Astrocyte (in vitro differentiated cells and primary cell): ENCODE measurements around the gene ADAMTS10. TPM values are rescaled to one million over a fixed set of nuclear protein-coding genes. Genes with fewer than 3 reads are reported as not detected.

ENCODE experiments used
- DNase-seq: peaks from one replicate; pipeline ENCODE4 v3.0.0-alpha.2; 2010; ENCODE audit warnings: low read depth
- FAIRE-seq: peaks from 2 replicates; lab custom pipeline; 2011; peaks lifted over from hg19 to GRCh38; lab: Jason Lieb, UNC
- H2AFZ ChIP-seq: 2 replicates; pipeline ENCODE4 v1.6.0; 2012; ENCODE audit warnings: low read depth, low read length, inconsistent platforms
- H3K27ac ChIP-seq: 2 replicates; pipeline ENCODE4 v1.5.1; 2011; ENCODE audit warnings: low read depth, low read length, inconsistent platforms
- H3K27me3 ChIP-seq: 2 replicates; pipeline ENCODE4 v1.6.0; 2011; ENCODE audit warnings: low read length, inconsistent platforms; ENCODE audit not compliant: insufficient read depth
- H3K36me3 ChIP-seq: 2 replicates; pipeline ENCODE4 v1.5.1; 2011; ENCODE audit warnings: low read length, inconsistent platforms; ENCODE audit not compliant: insufficient read depth
- H3K4me1 ChIP-seq: 2 replicates; pipeline ENCODE4 v1.5.1; 2011; ENCODE audit warnings: low read length, inconsistent platforms; ENCODE audit not compliant: insufficient read depth
- H3K4me2 ChIP-seq: 2 replicates; pipeline ENCODE4 v1.6.0; 2012; ENCODE audit warnings: low read length, inconsistent platforms
- H3K4me3 ChIP-seq: 2 replicates; pipeline ENCODE4 v1.5.1; 2011; ENCODE audit warnings: low read depth, mild to moderate bottlenecking, low read length, inconsistent platforms; ENCODE audit not compliant: insufficient read depth
- H3K79me2 ChIP-seq: 2 replicates; pipeline ENCODE4 v1.6.0; 2012; ENCODE audit warnings: mild to moderate bottlenecking, low read length, inconsistent platforms; ENCODE audit not compliant: insufficient read depth
- H3K9ac ChIP-seq: 2 replicates; pipeline ENCODE4 v1.6.0; 2012; ENCODE audit warnings: mild to moderate bottlenecking, low read length, inconsistent platforms
- H3K9me3 ChIP-seq: 2 replicates; pipeline ENCODE4 v1.5.1; 2012; ENCODE audit warnings: low read depth, mild to moderate bottlenecking, low read length, inconsistent platforms; ENCODE audit not compliant: insufficient read depth
- H4K20me1 ChIP-seq: 2 replicates; pipeline ENCODE4 v1.6.0; 2012; ENCODE audit warnings: low read length, inconsistent platforms; ENCODE audit not compliant: insufficient read depth
- H3K27ac Mint-ChIP-seq: one replicate; pipeline ENCODE4 v1.8.0; 2021; ENCODE audit warnings: mild to moderate bottlenecking, mixed read lengths; ENCODE audit not compliant: unreplicated experiment
- H3K27me3 Mint-ChIP-seq: one replicate; pipeline ENCODE4 v1.8.0; 2021; ENCODE audit warnings: low read depth, mixed read lengths; ENCODE audit not compliant: unreplicated experiment
- H3K36me3 Mint-ChIP-seq: one replicate; pipeline ENCODE4 v1.8.0; 2021; ENCODE audit warnings: low read depth, mixed read lengths; ENCODE audit not compliant: unreplicated experiment
- H3K4me1 Mint-ChIP-seq: one replicate; pipeline ENCODE4 v1.8.0; 2021; ENCODE audit warnings: low read depth, mixed read lengths; ENCODE audit not compliant: unreplicated experiment
- H3K4me3 Mint-ChIP-seq: one replicate; pipeline ENCODE4 v1.8.0; 2021; ENCODE audit warnings: mild to moderate bottlenecking, moderate library complexity, mixed read lengths; ENCODE audit not compliant: unreplicated experiment
- H3K9me3 Mint-ChIP-seq: one replicate; pipeline ENCODE4 v1.8.0; 2021; ENCODE audit warnings: mild to moderate bottlenecking, mixed read lengths; ENCODE audit not compliant: unreplicated experiment
- CTCF ChIP-seq: IDR thresholded peaks from 2 replicates; pipeline ENCODE4 v1.5.1; 2011; ENCODE audit warnings: low read depth, mild to moderate bottlenecking, inconsistent platforms, low read length, moderate library complexity; ENCODE audit not compliant: insufficient read depth
- EZH2 ChIP-seq: IDR thresholded peaks from 2 replicates; pipeline ENCODE4 v1.6.1; 2012; ENCODE audit warnings: mild to moderate bottlenecking, low read length, inconsistent platforms; ENCODE audit not compliant: insufficient read depth
- total RNA-seq: library from RNA; stranded (reverse); gene quantifications from 2 replicates; pipeline ENCODE4 v1.2.1, GENCODE V29; 2021

Gene ADAMTS10
- total RNA-seq, 1 donor from 2014 or later, result 34.0 TPM

GRCh38 chr19:8544168-8544567, 66.3 kb downstream of the ADAMTS10 start:
- H3K9me3 Mint-ChIP-seq, result no peaks in the 10 kb centered on the region
- H3K4me1 Mint-ChIP-seq, result no peaks in the 10 kb centered on the region
- H3K36me3 Mint-ChIP-seq, result peaks cover 22% of the 10 kb centered on the region

GRCh38 chr19:8539621-8540149, 70.8 kb downstream of the ADAMTS10 start:
- no peaks in the 10 kb centered on the region for H4K20me1 ChIP-seq
- H3K9ac ChIP-seq, result no peak overlapping the region
- H3K9me3 ChIP-seq, result no peaks in the 10 kb centered on the region
- no peaks in the 10 kb centered on the region for H3K9me3 Mint-ChIP-seq
- no peak overlapping the region for H3K27ac Mint-ChIP-seq
- H3K79me2 ChIP-seq, result no peaks in the 10 kb centered on the region
- no peak overlapping the region for H2AFZ ChIP-seq
- H3K36me3 Mint-ChIP-seq, result peaks cover 6% of the 10 kb centered on the region
- DNase-seq, result no peak
- TF ChIP-seq EZH2, result no peak
- TF ChIP-seq CTCF, result no peak
- FAIRE-seq, result no peak
- no peaks in the 10 kb centered on the region for H3K27me3 ChIP-seq
- H3K4me1 ChIP-seq, result no peaks in the 10 kb centered on the region
- H3K36me3 ChIP-seq, result no peaks in the 10 kb centered on the region
- no peaks in the 10 kb centered on the region for H3K4me1 Mint-ChIP-seq
- no peak overlapping the region for H3K4me3 Mint-ChIP-seq
- no peaks in the 10 kb centered on the region for H3K27me3 Mint-ChIP-seq
- no peak overlapping the region for H3K4me3 ChIP-seq
- no peak overlapping the region for H3K4me2 ChIP-seq
- no peak overlapping the region for H3K27ac ChIP-seq

More at GRCh38 chr19:8544168-8544567, 66.3 kb downstream of the ADAMTS10 start:
- H3K27ac Mint-ChIP-seq, result no peak overlapping the region
- TF ChIP-seq CTCF (no peak), EZH2 (no peak)
- H2AFZ ChIP-seq, result no peak overlapping the region
- no peaks in the 10 kb centered on the region for H3K4me1 ChIP-seq
- DNase-seq (no peak), FAIRE-seq (no peak)
- no peak overlapping the region for H3K27ac ChIP-seq
- H4K20me1 ChIP-seq, result no peaks in the 10 kb centered on the region
- no peak overlapping the region for H3K4me3 Mint-ChIP-seq
- no peaks in the 10 kb centered on the region for H3K27me3 Mint-ChIP-seq
- H3K4me2 ChIP-seq, result no peak overlapping the region
- H3K9ac ChIP-seq, result no peak overlapping the region
- H3K9me3 ChIP-seq, result no peaks in the 10 kb centered on the region
- no peaks in the 10 kb centered on the region for H3K79me2 ChIP-seq
- no peak overlapping the region for H3K4me3 ChIP-seq
- no peaks in the 10 kb centered on the region for H3K27me3 ChIP-seq
- no peaks in the 10 kb centered on the region for H3K36me3 ChIP-seq

- Histone ChIP-seq H4K20me1 (no peaks in the 10 kb centered on the region), H3K36me3 (no peaks in the 10 kb centered on the region), H2AFZ (no peak overlapping the region), H3K9me3 (no peaks in the 10 kb centered on the region), H3K27ac (no peak overlapping the region), H3K27me3 (no peaks in the 10 kb centered on the region), H3K4me1 (no peaks in the 10 kb centered on the region), H3K9ac (no peak overlapping the region), H3K4me2 (no peak overlapping the region), H3K4me3 (no peak overlapping the region), H3K79me2 (no peaks in the 10 kb centered on the region)
- Mint-ChIP-seq H3K36me3 (peaks cover 4% of the 10 kb centered on the region), H3K9me3 (no peaks in the 10 kb centered on the region), H3K27ac (no peak overlapping the region), H3K4me1 (no peaks in the 10 kb centered on the region), H3K4me3 (no peak overlapping the region), H3K27me3 (no peaks in the 10 kb centered on the region)
- TF ChIP-seq EZH2, result no peak
- TF ChIP-seq CTCF, result no peak
- FAIRE-seq, result no peak
- DNase-seq, result no peak
Observed at GRCh38 chr19:8537099-8537498, 73.4 kb downstream of the ADAMTS10 start.
